GM19395 (cell line): Measurements from ENCODE around the gene SV2C.
"Not testable (repeated sequence)": the region's sequence is repeated elsewhere in the genome, so short reads cannot be mapped to it uniquely, and the experiment has no call there.

ENCODE experiments used
- ATAC-seq: cut with Tn5 transposase; IDR thresholded peaks from one replicate; pipeline ENCODE4 v1.9.1; 2021; ENCODE audit warnings: mild to moderate bottlenecking, moderate library complexity; ENCODE audit not compliant: unreplicated experiment

The SV2C gene

DNA sequence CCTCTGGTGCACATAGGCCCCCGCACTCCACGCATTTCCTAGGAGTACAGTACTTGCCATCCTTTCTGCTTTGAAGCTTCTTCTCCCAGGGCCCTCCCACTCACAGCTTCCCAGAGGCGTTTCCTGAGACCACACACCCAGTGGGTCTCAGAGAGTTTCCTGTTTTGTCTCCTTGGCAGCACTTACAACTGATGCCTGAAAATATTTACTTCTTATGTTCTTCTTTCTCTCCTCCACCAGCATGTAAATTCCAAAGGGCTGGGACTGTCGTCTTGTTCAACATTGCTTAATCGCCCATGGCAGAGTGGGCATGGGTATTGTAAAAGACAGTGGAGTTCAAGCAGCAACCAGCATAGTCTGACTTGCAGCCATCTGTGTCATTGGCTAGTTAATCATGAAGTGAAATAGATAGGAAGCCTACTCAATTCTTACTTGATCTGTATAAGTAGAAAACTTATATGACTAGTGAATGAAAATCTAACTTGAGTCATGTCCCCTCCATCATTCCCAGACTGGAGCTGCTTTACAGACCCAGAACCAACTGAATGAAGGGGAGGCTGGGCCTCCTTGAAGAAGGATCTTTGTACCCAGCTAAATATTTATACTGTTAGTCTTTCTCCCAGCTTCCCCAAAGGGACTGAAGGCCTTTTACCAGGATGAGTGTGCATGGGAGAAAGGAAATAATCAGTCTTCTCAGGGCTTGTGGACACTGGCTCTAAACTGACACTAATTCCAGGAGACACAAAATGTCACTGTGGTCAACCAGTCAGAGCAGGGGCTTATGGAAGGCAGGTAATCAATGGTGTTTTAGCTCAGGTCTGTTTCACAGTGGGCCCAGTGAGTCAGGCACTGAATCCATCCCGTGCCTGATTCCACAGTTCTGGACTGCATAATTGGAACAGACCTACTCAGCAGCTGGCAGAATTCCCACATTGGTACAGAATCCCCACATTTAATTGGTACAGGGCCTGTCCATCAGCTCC lies 116.4 kb downstream of the SV2C start:
- no peak for ATAC-seq

DNA sequence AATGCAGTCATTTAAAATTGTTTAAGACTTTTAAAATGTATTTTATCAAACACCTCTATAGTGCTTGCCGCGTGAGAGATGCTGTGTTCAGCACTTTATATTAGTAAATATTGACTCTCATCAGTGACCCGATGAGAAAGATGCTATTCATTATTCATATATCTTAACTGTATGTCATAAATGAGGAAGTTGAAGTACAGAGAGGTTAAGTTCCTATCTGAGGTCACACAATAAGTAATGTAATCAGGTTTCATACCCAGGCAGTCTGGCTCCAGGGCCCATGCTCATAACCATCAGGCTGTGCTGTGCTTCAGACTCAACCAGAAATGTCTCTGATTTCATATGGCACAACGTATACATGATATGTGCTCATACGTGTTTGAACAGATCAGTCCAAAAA lies 119.0 kb downstream of the SV2C start:
- ATAC-seq = no peak

DNA sequence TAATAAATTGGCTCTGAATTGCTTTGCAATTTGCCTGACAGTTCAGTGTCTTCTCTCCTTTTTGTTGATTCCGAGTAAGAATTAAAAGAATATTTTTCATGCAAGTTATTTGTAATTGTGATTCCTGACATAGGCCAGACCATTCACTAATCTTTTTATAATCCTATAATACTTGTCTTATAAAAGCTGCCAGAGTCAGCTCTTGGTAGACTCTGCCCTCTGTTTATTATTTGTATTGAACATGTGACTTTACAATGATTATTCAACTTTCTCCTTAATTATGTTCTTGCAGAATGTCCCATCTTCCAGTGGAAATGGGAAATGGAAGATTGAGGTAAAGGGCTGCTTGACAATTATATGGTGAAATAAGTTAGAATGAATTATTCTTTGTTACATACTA lies 121.0 kb downstream of the SV2C start:
- no peak for ATAC-seq

DNA sequence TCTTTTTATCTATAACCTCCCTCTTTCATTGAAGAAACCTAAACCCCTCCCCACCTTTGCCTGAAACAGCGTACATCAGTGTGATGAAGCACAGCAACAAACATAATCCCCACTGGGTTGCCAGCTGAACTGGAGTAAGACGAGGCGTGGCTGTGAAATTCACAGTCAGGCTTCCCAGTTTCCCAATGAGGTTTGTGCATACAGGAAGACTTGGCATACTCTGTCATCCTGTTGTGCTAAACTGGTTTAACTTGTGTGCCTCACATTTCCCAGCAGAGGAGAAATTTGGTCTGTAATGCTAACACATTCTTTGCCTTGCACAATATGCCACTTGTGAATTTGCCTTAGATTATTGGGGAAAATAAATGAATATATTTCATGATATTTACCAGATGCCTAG lies 121.5 kb downstream of the SV2C start:
- no peak for ATAC-seq

DNA sequence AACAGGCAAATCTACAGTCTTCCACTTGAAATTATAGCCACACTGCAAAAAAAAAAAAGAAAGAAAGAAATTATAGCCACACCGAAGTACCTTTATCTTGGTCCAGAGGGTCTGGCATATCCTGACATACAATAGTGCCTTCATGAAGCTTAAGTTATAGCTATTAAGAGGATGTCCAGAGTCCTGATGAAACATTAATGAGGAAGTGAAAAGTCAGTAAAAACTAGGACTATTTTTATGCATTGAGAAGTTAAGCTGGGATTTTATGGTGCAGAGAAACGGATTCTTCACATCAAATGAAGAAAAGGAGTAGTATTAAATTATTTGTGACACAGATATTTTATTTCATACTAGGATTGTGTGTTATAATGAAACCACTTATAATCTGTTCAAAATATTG lies 123.9 kb downstream of the SV2C start:
- no peak for ATAC-seq

DNA sequence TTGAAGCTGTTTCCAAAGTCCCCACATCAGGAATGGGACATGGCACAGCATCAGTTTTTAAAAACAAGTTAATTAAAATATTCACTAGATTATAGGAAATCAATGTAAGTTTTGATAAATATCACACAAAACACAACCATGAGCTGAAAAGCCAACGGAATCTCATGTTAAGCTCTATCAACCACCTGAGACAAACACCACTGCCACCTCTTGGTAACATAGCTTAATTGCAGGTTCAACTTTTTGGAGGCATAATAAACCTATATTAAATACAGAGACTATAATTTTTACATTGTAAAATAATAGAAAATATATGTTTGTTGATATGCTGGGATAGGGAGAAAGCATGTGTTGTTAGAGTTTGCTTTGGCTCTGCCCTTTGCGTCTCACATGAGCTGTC lies 126.1 kb downstream of the SV2C start:
- no peak for ATAC-seq

DNA sequence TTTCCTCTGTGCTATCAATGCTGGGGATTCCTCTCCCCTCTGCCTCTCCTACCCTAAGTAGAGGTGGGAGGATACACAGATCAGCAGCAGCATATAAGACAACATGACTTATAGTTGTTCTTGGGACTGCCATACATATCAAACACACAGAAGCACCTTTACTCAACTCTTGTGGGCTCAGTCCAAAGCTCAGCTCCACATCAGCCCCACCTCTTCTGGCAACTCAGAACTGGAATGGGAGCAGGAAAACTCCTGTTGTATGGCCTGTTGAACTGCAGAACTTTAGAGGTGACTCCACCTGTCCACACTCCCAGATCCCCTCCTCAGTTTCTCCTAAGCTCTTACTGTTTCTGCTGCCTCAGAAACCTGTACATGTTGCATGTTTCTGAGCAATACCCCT lies 127.8 kb downstream of the SV2C start:
- no peak for ATAC-seq

DNA sequence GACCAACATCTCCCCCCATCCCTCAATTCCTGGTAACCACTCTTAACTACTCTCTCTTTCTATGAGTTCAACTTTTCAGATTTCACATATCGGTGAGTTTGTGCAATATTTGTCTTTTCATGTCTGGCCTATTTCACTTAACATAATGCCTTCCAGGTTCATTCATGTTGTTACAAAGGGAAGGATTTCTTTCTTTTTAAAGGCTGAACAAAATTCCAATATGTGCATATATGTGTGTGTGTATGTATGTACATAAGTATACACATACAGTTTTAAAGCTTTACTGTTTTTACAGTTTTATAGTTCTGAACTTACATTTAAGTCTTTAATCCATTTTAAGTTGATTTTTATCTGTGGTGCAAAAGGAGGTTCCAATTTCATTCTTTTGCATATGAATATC lies 130.7 kb downstream of the SV2C start:
- no peak for ATAC-seq

DNA sequence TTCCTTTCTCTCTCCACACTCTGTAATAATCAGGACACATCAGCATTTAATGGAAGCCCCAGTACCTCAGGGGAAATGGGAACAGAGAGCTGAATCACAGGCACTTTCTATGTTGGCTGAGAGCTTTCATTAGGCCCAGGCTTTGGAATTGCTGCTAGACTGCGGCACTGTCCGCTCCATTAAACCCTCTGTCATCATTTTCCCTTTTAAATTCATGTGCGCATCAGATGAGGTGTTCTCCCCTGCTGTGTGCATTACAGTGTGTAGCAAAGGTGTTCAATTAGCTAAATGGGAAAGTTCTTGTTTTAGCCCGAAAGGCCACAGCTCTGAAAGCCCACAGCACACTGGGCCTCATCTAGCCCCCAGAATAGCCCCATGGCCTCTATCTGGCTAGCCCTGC lies 133.6 kb downstream of the SV2C start:
- ATAC-seq = no peak

DNA sequence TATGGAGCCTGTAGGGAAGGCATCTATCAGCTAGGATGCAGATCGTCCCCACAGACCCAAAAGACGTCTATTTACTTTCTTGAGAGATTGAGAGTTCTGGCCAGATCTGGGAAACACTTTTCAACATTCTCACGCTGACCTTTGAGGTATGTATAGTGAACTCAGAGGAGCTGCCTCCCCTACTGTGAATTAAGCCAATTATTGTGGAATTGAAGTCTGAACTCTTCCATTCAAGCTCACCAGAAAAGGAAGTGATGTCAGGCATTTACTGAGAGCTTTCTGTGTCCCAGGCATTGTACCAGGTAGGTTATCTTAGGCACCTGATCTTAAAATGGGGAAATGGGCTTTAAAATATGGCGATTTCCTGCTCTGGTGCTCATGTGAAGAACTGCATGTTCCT lies 136.5 kb downstream of the SV2C start:
- no peak for ATAC-seq

DNA sequence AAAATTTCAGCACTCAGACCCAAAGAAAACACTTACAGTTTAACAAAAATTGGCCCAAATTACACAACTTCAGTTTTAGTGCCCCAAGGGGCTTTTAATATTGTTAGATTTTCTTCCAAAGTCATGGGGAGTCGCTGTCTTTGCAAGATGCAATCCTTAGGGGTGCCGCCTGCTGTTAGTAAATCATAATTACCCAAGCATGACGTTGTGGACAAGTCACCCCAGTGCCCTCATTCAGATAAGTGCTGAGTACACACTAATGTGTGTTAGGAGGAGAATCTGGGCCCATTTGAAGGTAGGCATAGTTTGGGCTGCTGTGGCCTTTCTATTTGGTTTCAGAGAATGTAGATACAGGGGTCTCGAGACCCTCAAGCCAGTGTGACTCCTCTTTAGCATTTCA lies 138.1 kb downstream of the SV2C start:
- ATAC-seq = no peak

DNA sequence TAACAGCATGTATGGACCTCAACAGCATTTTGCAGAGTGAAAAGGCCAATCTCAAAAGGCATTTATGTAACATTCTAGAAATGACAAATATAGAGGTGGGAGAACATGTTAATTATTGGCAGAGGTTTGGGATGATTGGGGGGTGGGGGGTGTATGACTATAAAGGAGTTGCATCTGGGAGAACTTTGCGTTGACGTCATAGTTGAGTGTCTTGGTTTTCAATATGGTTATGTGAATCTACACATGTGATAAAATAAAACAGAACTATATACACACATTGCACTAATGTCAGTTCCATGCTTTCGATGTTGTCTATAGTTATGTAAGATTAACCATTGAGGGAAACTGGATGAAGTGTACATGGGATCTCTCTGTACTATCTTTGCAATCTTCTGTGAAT lies 139.1 kb downstream of the SV2C start:
- no peak for ATAC-seq

DNA sequence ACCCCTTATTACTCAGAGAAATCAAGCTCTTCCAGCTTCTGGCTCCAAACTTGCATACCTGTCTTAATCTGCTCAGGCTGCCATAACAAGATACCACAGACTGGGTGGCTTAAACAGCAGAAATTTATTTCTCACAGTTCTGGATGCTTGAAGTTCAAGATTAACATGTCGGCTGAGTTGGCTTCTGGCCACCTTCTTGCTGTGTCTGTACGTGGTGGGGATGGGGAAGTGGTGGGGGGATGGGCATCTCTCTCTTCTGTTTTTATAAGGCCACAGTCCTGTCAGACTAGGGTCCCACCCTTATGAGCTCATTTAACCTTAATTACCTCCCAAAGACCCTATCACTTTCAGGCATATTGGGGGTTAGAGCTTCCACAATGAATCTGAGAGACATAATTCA lies 140.5 kb downstream of the SV2C start:
- ATAC-seq = no peak

DNA sequence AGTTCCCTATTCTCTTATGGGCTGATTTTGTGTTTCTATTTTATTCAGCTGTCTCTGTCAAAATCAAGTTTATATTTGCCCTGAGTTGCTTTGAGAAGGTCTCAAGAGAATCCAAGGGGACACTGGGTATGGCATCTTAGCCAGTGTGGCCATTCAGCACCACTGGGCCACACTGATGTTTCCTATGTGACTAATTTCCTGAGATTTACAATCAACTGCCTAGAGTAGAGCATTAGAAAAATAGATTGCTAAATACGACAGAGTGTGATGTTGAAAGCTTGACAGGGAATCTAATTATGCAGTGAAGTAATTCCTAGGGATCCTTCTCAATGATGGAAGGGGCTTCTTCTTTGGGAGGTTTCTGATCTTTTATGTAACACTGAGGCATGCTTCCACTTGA lies 141.7 kb downstream of the SV2C start:
- ATAC-seq = no peak

DNA sequence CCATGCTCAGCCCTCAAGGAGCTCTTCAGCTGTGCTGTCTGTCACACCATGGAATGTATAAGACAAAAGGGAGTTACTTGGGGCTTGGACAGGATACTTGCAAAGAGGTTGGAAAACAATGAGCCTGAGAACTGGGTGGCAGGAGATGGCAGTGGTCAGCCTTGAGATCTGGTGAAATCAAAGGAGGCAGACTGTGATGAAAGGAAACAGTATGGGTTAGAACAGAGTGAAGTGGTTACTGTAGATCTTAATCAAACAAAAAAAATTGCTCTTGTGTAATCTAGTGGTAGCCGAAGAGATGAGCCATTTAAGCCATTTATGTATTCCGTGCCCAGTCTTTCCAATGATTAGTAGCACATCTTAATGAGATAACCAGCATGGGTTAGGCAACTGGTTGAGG lies 142.2 kb downstream of the SV2C start:
- no peak for ATAC-seq

DNA sequence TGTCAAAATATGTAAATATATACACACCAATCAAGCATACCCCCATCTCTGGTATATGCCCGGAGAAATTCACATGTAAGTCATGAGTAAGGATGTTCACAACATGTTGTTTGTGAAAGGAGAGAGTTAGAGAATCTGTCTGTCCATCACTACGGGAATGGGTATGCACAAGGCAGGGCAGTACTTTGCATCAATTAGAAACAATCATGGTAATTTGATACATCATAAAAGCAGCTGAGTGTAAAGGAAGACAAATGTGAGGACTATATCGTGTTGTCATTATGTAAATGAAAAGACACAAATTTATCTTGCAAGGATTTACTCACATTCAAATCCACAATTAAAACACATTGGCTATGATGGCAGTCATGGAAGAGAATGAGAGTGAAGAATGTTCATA lies 146.7 kb downstream of the SV2C start:
- ATAC-seq = no peak

DNA sequence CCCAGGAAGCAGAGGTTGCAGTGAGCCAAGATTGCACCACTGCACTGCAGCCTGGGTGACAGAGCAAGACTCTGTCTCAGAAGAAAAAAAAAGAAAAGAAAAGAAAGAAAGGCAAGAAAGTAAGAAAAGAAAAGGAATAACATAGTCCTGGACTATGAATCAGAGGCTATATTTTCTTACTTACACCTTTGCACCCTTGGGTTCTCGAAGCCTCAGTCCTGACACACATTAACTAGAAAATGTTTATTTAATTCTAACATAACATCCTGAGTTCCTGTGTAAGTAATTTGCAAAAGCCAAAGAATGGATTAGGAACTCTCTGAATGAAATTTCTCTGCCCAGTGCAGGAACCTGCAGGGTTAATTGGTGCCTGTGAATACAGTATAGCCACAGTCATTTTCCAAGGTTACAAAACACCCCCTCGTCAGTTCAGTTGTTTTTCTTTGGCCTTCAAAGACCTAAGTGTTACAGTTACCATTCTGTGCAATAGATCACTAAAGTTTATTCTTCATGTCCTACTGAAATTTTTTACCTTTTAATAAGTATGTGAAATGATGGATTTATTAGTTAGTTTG lies 147.6 kb downstream of the SV2C start:
- ATAC-seq = no peak

DNA sequence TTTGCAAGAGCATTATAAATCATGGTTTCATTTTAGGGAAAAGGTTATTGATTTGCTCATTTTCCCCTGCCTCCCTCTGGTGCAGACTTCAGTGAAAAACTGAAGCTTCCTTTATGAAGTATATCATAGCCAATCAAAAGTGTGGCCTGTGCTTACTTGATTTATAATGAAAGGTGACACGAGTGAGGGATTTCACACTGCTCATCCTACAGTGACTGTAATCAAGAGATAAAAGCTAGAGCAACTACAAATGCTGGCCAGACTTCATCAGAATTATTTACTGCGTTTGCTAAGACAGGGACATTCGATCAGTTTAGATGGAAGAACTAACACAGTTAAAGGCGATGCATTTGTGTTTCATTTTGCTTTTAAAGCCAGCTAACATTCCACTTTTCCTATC lies 151.5 kb downstream of the SV2C start:
- ATAC-seq = no peak

DNA sequence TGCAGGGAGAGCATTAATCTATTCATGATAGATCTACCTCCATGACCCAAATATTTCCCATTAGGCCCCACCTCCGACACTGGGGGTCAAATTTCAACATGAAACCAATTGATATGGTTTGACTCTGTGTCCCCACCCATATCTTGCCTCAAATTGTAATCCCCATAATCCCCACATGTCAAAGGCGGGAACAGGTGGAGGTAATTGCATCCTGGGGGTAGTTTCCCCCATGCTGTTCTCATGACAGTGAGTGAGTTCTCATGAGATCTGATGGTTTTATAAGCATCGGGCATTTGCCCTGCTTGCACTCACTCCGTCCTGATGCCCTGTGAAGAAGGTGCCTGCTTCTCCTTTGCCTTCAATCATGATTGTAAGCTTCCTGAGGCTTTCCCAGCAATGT lies 153.5 kb downstream of the SV2C start:
- ATAC-seq = no peak

DNA sequence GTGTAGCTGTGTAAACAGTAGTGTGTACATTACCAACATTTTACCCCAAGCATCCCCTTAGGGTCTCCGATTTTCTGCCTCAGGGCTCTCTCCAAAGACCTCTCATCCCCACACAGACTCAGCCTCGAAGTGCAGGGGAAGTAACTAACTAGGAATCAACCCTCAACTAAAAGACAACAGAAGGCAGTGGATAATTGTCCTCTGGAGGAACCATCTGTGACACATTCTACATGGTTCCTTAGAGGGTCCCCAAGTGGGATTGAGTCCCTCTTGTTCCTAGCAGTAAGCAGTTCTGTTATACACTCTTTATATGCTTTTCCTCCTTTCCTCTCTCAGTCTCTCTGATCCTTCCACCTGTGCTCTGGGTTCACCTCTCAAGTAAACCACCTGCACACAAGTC lies 157.2 kb downstream of the SV2C start:
- no peak for ATAC-seq

DNA sequence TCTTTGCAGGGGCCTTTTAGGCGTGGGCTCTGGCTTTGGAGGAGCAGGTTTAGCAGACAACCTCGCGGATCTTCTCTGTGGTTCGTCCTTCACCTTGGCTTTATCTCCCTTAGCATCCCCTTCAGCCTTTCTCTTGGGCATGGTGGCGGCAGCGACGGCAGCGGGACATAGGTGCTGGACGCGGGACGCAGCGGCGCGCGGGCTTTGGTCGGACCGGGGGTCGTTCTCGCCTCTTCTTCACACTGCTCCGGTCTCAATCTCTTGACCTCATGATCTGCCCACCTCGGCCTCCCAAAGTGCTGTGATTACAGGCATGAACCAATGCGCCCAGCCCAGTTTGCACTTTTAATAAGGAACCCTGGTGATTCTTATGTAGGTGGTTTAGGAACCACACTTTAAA lies 159.0 kb downstream of the SV2C start:
- ATAC-seq = not testable (repeated sequence)

DNA sequence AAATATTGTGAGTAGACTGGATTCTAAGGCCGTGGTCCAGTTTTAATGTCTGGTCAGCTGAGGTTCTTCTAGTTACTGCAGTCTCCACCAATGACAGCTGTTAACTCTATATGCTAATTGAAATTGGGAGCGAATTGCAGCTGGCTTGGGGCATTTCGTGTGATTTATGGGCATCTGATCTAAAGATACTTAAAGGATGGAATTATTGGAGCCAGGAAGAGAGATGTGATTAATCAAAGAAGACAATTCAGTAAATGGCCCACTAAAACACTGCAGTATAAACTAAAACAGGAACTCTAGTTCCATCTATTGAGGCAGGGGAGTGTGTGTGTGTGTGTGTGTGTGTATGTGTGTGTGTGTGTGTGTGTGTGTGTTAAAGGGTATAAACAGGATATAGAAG lies 162.4 kb downstream of the SV2C start:
- ATAC-seq = no peak

DNA sequence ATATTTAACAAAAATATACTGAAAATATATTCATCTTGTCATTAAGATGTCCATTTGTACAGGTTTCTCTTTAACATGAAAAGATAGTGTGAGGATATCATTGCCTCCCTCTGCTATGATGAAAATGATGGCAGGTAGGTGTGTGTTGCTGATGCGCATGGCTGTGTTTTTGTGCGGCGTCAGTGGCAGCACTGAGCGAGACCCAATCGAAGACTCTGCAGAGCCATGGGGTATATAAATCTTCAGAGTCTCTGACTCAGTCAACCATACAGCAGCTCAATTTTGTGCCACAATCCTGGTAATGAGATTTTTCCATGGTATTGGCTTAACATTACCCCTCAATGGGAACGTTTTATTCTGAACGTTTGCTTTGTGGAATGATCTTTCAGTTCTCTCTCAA lies 166.4 kb downstream of the SV2C start:
- no peak for ATAC-seq
